HEK293 (cell line): ENCODE results near the gene DDRGK1.

Source experiments
- CTCF ChIP-seq: fragments of 450-650 bp; formaldehyde crosslinking; IDR thresholded peaks from 2 replicates; pipeline ENCODE4 v1.5.1; 2016; ENCODE audit warnings: missing biosample characterization, missing genetic modification characterization
- MYNN ChIP-seq: fragments of 450-650 bp; formaldehyde crosslinking; IDR thresholded peaks from 2 replicates; pipeline ENCODE4 v1.5.1; 2016; ENCODE audit warnings: missing biosample characterization, missing genetic modification characterization, borderline replicate concordance
- SALL2 ChIP-seq: fragments of 450-650 bp; formaldehyde crosslinking; IDR thresholded peaks from 2 replicates; pipeline ENCODE4 v1.5.0; 2017; ENCODE audit warnings: missing biosample characterization, mild to moderate bottlenecking, missing genetic modification characterization, borderline replicate concordance
- TCF7L2 ChIP-seq: IDR thresholded peaks from 2 replicates; pipeline ENCODE4 v1.6.1; 2011; ENCODE audit warnings: low read depth, mild to moderate bottlenecking, inconsistent platforms, low read length, moderate library complexity, borderline replicate concordance
- YY1 ChIP-seq: fragments of 450-650 bp; formaldehyde crosslinking; IDR thresholded peaks from 2 replicates; pipeline ENCODE4 v1.5.1; 2018; ENCODE audit warnings: missing biosample characterization, missing genetic modification characterization
- ZFP3 ChIP-seq: fragments of 450-650 bp; formaldehyde crosslinking; IDR thresholded peaks from 2 replicates; pipeline ENCODE4 v1.5.1; 2016; ENCODE audit warnings: low read depth, missing biosample characterization, missing genetic modification characterization
- ZNF335 ChIP-seq: fragments of 450-650 bp; formaldehyde crosslinking; conservative IDR thresholded peaks from 2 replicates; pipeline ENCODE4 v1.5.1; 2016; ENCODE audit warnings: missing biosample characterization, missing genetic modification characterization
- ZNF423 ChIP-seq: fragments of 450-650 bp; formaldehyde crosslinking; IDR thresholded peaks from 2 replicates; pipeline ENCODE4 v1.5.1; 2016; ENCODE audit warnings: missing biosample characterization, missing genetic modification characterization
- ZNF561 ChIP-seq: fragments of 450-650 bp; IDR thresholded peaks from 2 replicates; pipeline ENCODE4 v1.5.1; 2018; ENCODE audit warnings: missing biosample characterization, missing genetic modification characterization, borderline replicate concordance
- ZNF677 ChIP-seq: fragments of 450-650 bp; IDR thresholded peaks from 2 replicates; pipeline ENCODE4 v1.5.0; 2018; ENCODE audit warnings: missing biosample characterization, mild to moderate bottlenecking, missing genetic modification characterization, moderate library complexity
- ZNF701 ChIP-seq: fragments of 450-650 bp; formaldehyde crosslinking; IDR thresholded peaks from 2 replicates; pipeline ENCODE4 v1.5.1; 2016; ENCODE audit warnings: missing biosample characterization, missing genetic modification characterization
- TF ChIP-seq, protein P1 (sequence below): fragments of 450-650 bp; formaldehyde crosslinking; IDR thresholded peaks from 2 replicates; pipeline ENCODE4 v1.5.1; 2016; ENCODE audit warnings: missing biosample characterization, missing genetic modification characterization
- TF ChIP-seq, protein P2 (sequence below): fragments of 450-650 bp; formaldehyde crosslinking; IDR thresholded peaks from 2 replicates; pipeline ENCODE4 v1.5.1; 2016; ENCODE audit warnings: missing biosample characterization, missing genetic modification characterization

DNA sequence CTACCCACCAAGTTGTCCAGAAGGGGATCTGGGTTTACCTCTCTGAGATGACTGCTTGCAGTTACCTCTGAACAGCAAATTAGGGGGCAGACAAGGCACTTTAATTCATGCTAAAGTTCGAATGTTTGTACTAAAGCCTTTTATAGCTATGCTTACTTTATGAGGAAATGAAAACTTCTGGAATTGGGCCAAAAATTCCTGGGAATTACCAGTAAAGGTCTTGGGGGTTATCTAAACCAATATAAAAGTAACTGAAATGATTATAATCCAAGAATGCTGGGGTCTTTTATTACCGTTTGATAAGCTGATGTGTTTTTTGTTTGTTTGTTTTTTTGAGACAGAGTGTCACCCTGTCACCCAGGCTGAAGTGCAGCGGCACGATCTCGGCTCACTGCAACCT lies 23.2 kb downstream of the DDRGK1 start:
- no peak for TF ChIP-seq CTCF (tag by site-specific recombination)
- TF ChIP-seq ZFP3 (tag by site-specific recombination) = no peak
- TF ChIP-seq MYNN (tag by site-specific recombination) = no peak
- TF ChIP-seq, protein P1, sequence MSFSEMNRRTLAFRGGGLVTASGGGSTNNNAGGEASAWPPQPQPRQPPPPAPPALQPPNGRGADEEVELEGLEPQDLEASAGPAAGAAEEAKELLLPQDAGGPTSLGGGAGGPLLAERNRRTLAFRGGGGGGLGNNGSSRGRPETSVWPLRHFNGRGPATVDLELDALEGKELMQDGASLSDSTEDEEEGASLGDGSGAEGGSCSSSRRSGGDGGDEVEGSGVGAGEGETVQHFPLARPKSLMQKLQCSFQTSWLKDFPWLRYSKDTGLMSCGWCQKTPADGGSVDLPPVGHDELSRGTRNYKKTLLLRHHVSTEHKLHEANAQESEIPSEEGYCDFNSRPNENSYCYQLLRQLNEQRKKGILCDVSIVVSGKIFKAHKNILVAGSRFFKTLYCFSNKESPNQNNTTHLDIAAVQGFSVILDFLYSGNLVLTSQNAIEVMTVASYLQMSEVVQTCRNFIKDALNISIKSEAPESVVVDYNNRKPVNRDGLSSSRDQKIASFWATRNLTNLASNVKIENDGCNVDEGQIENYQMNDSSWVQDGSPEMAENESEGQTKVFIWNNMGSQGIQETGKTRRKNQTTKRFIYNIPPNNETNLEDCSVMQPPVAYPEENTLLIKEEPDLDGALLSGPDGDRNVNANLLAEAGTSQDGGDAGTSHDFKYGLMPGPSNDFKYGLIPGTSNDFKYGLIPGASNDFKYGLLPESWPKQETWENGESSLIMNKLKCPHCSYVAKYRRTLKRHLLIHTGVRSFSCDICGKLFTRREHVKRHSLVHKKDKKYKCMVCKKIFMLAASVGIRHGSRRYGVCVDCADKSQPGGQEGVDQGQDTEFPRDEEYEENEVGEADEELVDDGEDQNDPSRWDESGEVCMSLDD (tag by site-specific recombination) = no peak
- TF ChIP-seq ZNF701 (tag by site-specific recombination) = no peak
- TF ChIP-seq ZNF335 (tag by site-specific recombination) = no peak
- no peak for TF ChIP-seq TCF7L2
- TF ChIP-seq SALL2 (tag by site-specific recombination) = no peak
- TF ChIP-seq, protein P2, sequence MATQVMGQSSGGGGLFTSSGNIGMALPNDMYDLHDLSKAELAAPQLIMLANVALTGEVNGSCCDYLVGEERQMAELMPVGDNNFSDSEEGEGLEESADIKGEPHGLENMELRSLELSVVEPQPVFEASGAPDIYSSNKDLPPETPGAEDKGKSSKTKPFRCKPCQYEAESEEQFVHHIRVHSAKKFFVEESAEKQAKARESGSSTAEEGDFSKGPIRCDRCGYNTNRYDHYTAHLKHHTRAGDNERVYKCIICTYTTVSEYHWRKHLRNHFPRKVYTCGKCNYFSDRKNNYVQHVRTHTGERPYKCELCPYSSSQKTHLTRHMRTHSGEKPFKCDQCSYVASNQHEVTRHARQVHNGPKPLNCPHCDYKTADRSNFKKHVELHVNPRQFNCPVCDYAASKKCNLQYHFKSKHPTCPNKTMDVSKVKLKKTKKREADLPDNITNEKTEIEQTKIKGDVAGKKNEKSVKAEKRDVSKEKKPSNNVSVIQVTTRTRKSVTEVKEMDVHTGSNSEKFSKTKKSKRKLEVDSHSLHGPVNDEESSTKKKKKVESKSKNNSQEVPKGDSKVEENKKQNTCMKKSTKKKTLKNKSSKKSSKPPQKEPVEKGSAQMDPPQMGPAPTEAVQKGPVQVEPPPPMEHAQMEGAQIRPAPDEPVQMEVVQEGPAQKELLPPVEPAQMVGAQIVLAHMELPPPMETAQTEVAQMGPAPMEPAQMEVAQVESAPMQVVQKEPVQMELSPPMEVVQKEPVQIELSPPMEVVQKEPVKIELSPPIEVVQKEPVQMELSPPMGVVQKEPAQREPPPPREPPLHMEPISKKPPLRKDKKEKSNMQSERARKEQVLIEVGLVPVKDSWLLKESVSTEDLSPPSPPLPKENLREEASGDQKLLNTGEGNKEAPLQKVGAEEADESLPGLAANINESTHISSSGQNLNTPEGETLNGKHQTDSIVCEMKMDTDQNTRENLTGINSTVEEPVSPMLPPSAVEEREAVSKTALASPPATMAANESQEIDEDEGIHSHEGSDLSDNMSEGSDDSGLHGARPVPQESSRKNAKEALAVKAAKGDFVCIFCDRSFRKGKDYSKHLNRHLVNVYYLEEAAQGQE (tag by site-specific recombination) = no peak
- no peak for TF ChIP-seq ZNF561 (tag by site-specific recombination)
- no peak for TF ChIP-seq YY1 (tag by site-specific recombination)
- TF ChIP-seq ZNF423 (tag by site-specific recombination) = no peak
- TF ChIP-seq ZNF677 = no peak
